Ureter (tissue), 1 donor: ENCODE results near the gene ASCL5. TPM values are rescaled to one million over a fixed set of nuclear protein-coding genes. Genes with fewer than 3 reads are reported as not detected.

ENCODE experiments used
- DNase-seq: peaks from one replicate; pipeline ENCODE4 v3.0.0-alpha.2; 2020; ENCODE audit warnings: low spot score
- total RNA-seq: library from RNA; stranded (reverse); gene quantifications from one replicate; pipeline ENCODE4 v1.2.4, GENCODE V29; 2023
- donor health status: DM: yes; HTN: yes; CAD: no.

ASCL5 gene
- total RNA-seq, 1 donor from 2014 or later = not detected

GRCh38 chr1:201111156-201111555, 15.8 kb downstream of the ASCL5 start:
- DNase-seq = no peak

GRCh38 chr1:201110616-201111015, 16.4 kb downstream of the ASCL5 start:
- no peak for DNase-seq

GRCh38 chr1:201110138-201110537, 16.8 kb downstream of the ASCL5 start:
- DNase-seq = no peak

- no peak for DNase-seq
Measured at GRCh38 chr1:201109651-201110050, 17.3 kb downstream of the ASCL5 start.

GRCh38 chr1:201108614-201109013, 18.4 kb downstream of the ASCL5 start:
- no peak for DNase-seq

- no peak for DNase-seq
Measured at GRCh38 chr1:201105688-201106087, 21.3 kb downstream of the ASCL5 start.

GRCh38 chr1:201104141-201104540, 22.8 kb downstream of the ASCL5 start:
- no peak for DNase-seq

GRCh38 chr1:201103666-201104065, 23.3 kb downstream of the ASCL5 start:
- DNase-seq = no peak

GRCh38 chr1:201100169-201100930, 26.6 kb downstream of the ASCL5 start:
- no peak for DNase-seq

GRCh38 chr1:201098992-201099677, 27.8 kb downstream of the ASCL5 start:
- no peak for DNase-seq

- no peak for DNase-seq
Measured at GRCh38 chr1:201096977-201097856, 29.8 kb downstream of the ASCL5 start.

GRCh38 chr1:201096041-201096461, 30.9 kb downstream of the ASCL5 start:
- DNase-seq = no peak

- no peak for DNase-seq
Measured at GRCh38 chr1:201095581-201095980, 31.4 kb downstream of the ASCL5 start.

- DNase-seq = no peak
Measured at GRCh38 chr1:201094832-201095231, 32.2 kb downstream of the ASCL5 start.

- no peak for DNase-seq
Measured at GRCh38 chr1:201093962-201094361, 33.0 kb downstream of the ASCL5 start.

GRCh38 chr1:201093561-201093960, 33.4 kb downstream of the ASCL5 start:
- no peak for DNase-seq

GRCh38 chr1:201092738-201093137, 34.2 kb downstream of the ASCL5 start:
- DNase-seq = no peak

GRCh38 chr1:201091256-201091655, 35.7 kb downstream of the ASCL5 start:
- no peak for DNase-seq

GRCh38 chr1:201090541-201090940, 36.4 kb downstream of the ASCL5 start:
- no peak for DNase-seq

- DNase-seq = no peak
Measured at GRCh38 chr1:201089596-201089995, 37.4 kb downstream of the ASCL5 start.

GRCh38 chr1:201088901-201089525, 38.0 kb downstream of the ASCL5 start:
- no peak for DNase-seq

GRCh38 chr1:201088395-201088794, 38.6 kb downstream of the ASCL5 start:
- no peak for DNase-seq
